PFSK-1 (cell line): Measurements from ENCODE around the gene PRXL2C.

Experiments
- POLR2AphosphoS5 ChIP-seq: IDR thresholded peaks from 2 replicates; pipeline ENCODE4 v1.6.1; 2012; ENCODE audit warnings: low read depth, mild to moderate bottlenecking, control low read depth, low read length, moderate library complexity
- REST ChIP-seq, 2 experiments: IDR thresholded peaks; 2 replicates each; pipeline versions ENCODE4 v1.6.1 to v1.8.0; 2011 to 2012; ENCODE audit warnings: low read depth in 2 of 2, low read length in 2 of 2, control low read depth in 1 of 2, inconsistent platforms in 1 of 2, mild to moderate bottlenecking in 1 of 2, moderate library complexity in 1 of 2; ENCODE audit not compliant: insufficient read depth in 1 of 2

- TF ChIP-seq REST (IDR thresholded peaks at IDR 0.05; ENCODE audit: insufficient read depth in 1 of 2, low read depth in 2 of 2, low read length in 2 of 2) (no peak), POLR2AphosphoS5 (no peak)
Observed at GRCh38 chr9:96651626-96652025, 3.5 kb downstream of the PRXL2C start.
